Neural progenitor cell (in vitro differentiated cells): Measurements from ENCODE around the gene EZH2.

Experiments used
- CTCF ChIP-seq: fragments of 200-600 bp; sonication (generic); IDR thresholded peaks from 2 replicates; pipeline ENCODE4 v1.5.1; 2017; ENCODE audit warnings: antibody characterized with exemption, mild to moderate bottlenecking
- EZH2 ChIP-seq: fragments of 200-600 bp; sonication (generic); IDR thresholded peaks from 2 replicates; pipeline ENCODE4 v1.6.1; 2017; ENCODE audit warnings: antibody characterized with exemption, mild to moderate bottlenecking, moderate library complexity
- EZH2phosphoT487 ChIP-seq: fragments of 200-600 bp; sonication (generic); IDR thresholded peaks from 2 replicates; pipeline ENCODE4 v1.6.1; 2017; ENCODE audit warnings: antibody characterized with exemption

DNA sequence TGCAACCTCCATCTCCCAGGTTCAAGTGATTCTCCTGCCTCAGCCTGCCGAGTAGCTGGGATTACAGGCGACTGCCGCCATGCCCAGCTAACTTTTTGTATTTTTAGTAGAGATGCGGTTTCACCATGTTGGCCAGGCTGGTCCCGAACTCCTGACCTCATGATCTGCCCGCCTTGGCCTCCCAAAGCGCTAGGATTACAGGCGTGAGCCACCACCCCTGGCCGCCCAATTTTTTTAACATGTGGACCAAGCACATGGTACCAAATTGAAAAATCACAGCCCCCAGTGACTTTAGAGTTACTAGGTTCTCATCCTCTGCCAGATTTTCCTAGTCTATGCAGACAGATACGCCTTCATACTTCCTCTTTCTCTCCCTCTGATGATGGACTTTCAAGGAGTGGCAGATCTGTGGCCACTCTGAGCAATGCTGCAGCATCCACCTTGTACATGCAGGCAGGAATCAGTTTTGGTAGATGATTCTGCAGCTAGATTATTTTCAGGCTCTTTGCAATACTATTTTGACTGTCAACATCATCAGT is 34.0 kb upstream of the EZH2 start:
- no peak for TF ChIP-seq CTCF
- no peak for TF ChIP-seq EZH2
- TF ChIP-seq EZH2phosphoT487 = no peak
